H1 (cell line): ENCODE measurements around the gene CPXM2. TPM values are rescaled to one million over a fixed set of nuclear protein-coding genes. Genes with fewer than 3 reads are reported as not detected.

Source experiments
- CTCF ChIA-PET: fragments of 300-600 bp; sonication (Branson Sonifier 250); formaldehyde crosslinking; loops from one replicate; lab custom pipeline; 2021; ENCODE audit not compliant: partially characterized antibody; lab: Charles Lee
- POLR2A ChIA-PET: fragments of 300-600 bp; sonication (Branson Sonifier 250); formaldehyde crosslinking; loops from one replicate; lab custom pipeline; 2021; ENCODE audit warnings: inconsistent platforms; ENCODE audit not compliant: partially characterized antibody; lab: Charles Lee
- DNase-seq, 2 experiments: peaks; one replicate each; pipeline versions ENCODE4 v3.0.0 to v3.0.0-alpha.2; 2010 to 2022; ENCODE audit warnings: low spot score in 2 of 2, low read depth in 1 of 2, mixed read lengths in 1 of 2
- FAIRE-seq: peaks from 2 replicates; lab custom pipeline; 2011; peaks lifted over from hg19 to GRCh38; lab: Jason Lieb, UNC
- H2AFZ ChIP-seq: 2 replicates; pipeline ENCODE4 v1.8.1; 2012; ENCODE audit warnings: low read length, inconsistent platforms
- H2AK5ac ChIP-seq: 2 replicates; pipeline ENCODE4 v1.6.1; 2013; ENCODE audit warnings: low read depth, low read length
- H2BK120ac ChIP-seq: replicated peaks from 2 replicates; pipeline ENCODE3; 2013; ENCODE audit warnings: low read depth, low read length, inconsistent platforms
- H2BK12ac ChIP-seq: 2 replicates; pipeline ENCODE4 v1.6.1; 2013; ENCODE audit warnings: low read depth, low read length
- H2BK15ac ChIP-seq: 2 replicates; pipeline ENCODE4 v1.6.1; 2013; ENCODE audit warnings: low read length
- H2BK20ac ChIP-seq: 2 replicates; pipeline ENCODE4 v1.6.1; 2013; ENCODE audit warnings: low read length
- H2BK5ac ChIP-seq: 2 replicates; pipeline ENCODE4 v1.6.1; 2013; ENCODE audit warnings: low read depth, low read length
- H3K14ac ChIP-seq: 2 replicates; pipeline ENCODE4 v1.6.1; 2013; ENCODE audit warnings: inconsistent platforms; ENCODE audit not compliant: insufficient read length
- H3K18ac ChIP-seq: 2 replicates; pipeline ENCODE4 v1.6.1; 2013; ENCODE audit warnings: low read length; ENCODE audit errors: extremely low read depth
- H3K23ac ChIP-seq: 2 replicates; pipeline ENCODE4 v1.6.1; 2013; ENCODE audit warnings: inconsistent platforms; ENCODE audit not compliant: insufficient read length
- H3K23me2 ChIP-seq: 2 replicates; pipeline ENCODE4 v1.6.1; 2013; ENCODE audit warnings: low read depth, low read length
- H3K27ac ChIP-seq: 2 replicates; pipeline ENCODE4 v1.6.1; 2011; ENCODE audit warnings: low read depth, low read length, inconsistent platforms
- H3K27me3 ChIP-seq, 4 experiments: replicated peaks in 1 of 4; 1 replicate in 1 of 4; 2 replicates in 3 of 4; pipeline versions ENCODE4 v1.6.1 to v1.8.1; 2011 to 2013; ENCODE audit warnings: low read length in 3 of 4, mild to moderate bottlenecking in 3 of 4, inconsistent platforms in 2 of 4, mixed read lengths in 2 of 4, moderate library complexity in 1 of 4; ENCODE audit not compliant: control insufficient read depth in 3 of 4, insufficient read depth in 3 of 4; ENCODE audit errors: extremely low read depth in 1 of 4
- H3K36me3 ChIP-seq, 4 experiments: 2 replicates each; pipeline versions ENCODE4 v1.6.1 to v1.8.1; 2011 to 2013; ENCODE audit warnings: mild to moderate bottlenecking in 4 of 4, low read length in 3 of 4, moderate library complexity in 2 of 4, control low read depth in 1 of 4, inconsistent platforms in 1 of 4; ENCODE audit not compliant: insufficient read depth in 4 of 4, control insufficient read depth in 2 of 4
- H3K4ac ChIP-seq: replicated peaks from 2 replicates; pipeline ENCODE3; 2013; ENCODE audit warnings: low read length, low read depth, mixed read lengths, inconsistent platforms; ENCODE audit not compliant: insufficient read length
- H3K4me1 ChIP-seq, 4 experiments: replicated peaks in 1 of 4; 1 replicate in 1 of 4; 2 replicates in 3 of 4; pipeline versions ENCODE4 v1.6.1 to v1.8.1; 2011 to 2013; ENCODE audit warnings: low read length in 3 of 4, inconsistent platforms in 2 of 4, mixed read lengths in 1 of 4; ENCODE audit not compliant: insufficient read depth in 4 of 4, control insufficient read depth in 3 of 4
- H3K4me2 ChIP-seq, 2 experiments: 2 replicates each; pipeline versions ENCODE4 v1.6.1 to v1.8.1; 2011 to 2013; ENCODE audit warnings: low read depth in 2 of 2, low read length in 2 of 2, control low read depth in 1 of 2, inconsistent platforms in 1 of 2, mild to moderate bottlenecking in 1 of 2; ENCODE audit not compliant: insufficient read depth in 1 of 2
- H3K4me3 ChIP-seq, 4 experiments: fragments of 200-600, 300-600 bp in 1 of 4; sonication (generic), shearing (Covaris generic), sonication (Bioruptor Twin) in 1 of 4; 2 replicates each; pipeline versions ENCODE4 v1.5.1 to v1.8.1; 2011 to 2016; ENCODE audit warnings: low read length in 4 of 4, low read depth in 3 of 4, control low read depth in 2 of 4, inconsistent platforms in 2 of 4, mild to moderate bottlenecking in 2 of 4, mixed read lengths in 1 of 4, moderate library complexity in 1 of 4; ENCODE audit not compliant: insufficient read depth in 2 of 4; ENCODE audit errors: extremely low read depth in 1 of 4
- H3K56ac ChIP-seq: replicated peaks from 2 replicates; pipeline ENCODE3; 2013; ENCODE audit warnings: low read depth, mild to moderate bottlenecking, mixed read lengths, low read length, inconsistent platforms; ENCODE audit not compliant: insufficient read length
- H3K79me1 ChIP-seq: 2 replicates; pipeline ENCODE4 v1.6.1; 2013; ENCODE audit warnings: low read depth, low read length, control low read depth
- H3K79me2 ChIP-seq, 2 experiments: 2 replicates each; pipeline versions ENCODE4 v1.6.1 to v1.8.1; 2012 to 2013; ENCODE audit warnings: low read length in 2 of 2, mild to moderate bottlenecking in 2 of 2, inconsistent platforms in 1 of 2; ENCODE audit not compliant: insufficient read depth in 2 of 2, control insufficient read depth in 1 of 2
- H3K9ac ChIP-seq, 4 experiments: replicated peaks in 1 of 4; 1 replicate in 1 of 4; 2 replicates in 3 of 4; pipeline versions ENCODE4 v1.6.1 to v1.8.1; 2011 to 2013; ENCODE audit warnings: low read depth in 3 of 4, low read length in 3 of 4, control low read depth in 2 of 4, mild to moderate bottlenecking in 2 of 4, moderate library complexity in 2 of 4, inconsistent platforms in 1 of 4; ENCODE audit errors: extremely low read depth in 1 of 4
- H3K9me3 ChIP-seq, 2 experiments: 2 replicates each; pipeline versions ENCODE4 v1.6.1 to v1.8.1; 2012 to 2013; ENCODE audit warnings: mild to moderate bottlenecking in 2 of 2, moderate library complexity in 2 of 2, control low read depth in 1 of 2, inconsistent platforms in 1 of 2, low read depth in 1 of 2, low read length in 1 of 2, mixed read lengths in 1 of 2; ENCODE audit not compliant: insufficient read depth in 2 of 2
- H4K20me1 ChIP-seq, 2 experiments: replicated peaks in 1 of 2; 2 replicates each; pipeline versions ENCODE3 to v1.8.1; 2011 to 2013; ENCODE audit warnings: inconsistent platforms in 2 of 2, low read length in 2 of 2, mild to moderate bottlenecking in 1 of 2; ENCODE audit not compliant: insufficient read depth in 2 of 2, control insufficient read depth in 1 of 2
- H4K5ac ChIP-seq: 2 replicates; pipeline ENCODE4 v1.6.1; 2013; ENCODE audit warnings: low read length, low read depth, mixed read lengths, inconsistent platforms; ENCODE audit not compliant: insufficient read length
- H4K8ac ChIP-seq: 2 replicates; pipeline ENCODE4 v1.8.0; 2013; ENCODE audit warnings: mild to moderate bottlenecking, moderate library complexity, low read length, inconsistent platforms; ENCODE audit not compliant: insufficient read depth; ENCODE audit errors: extremely low read depth
- H4K91ac ChIP-seq: replicated peaks from 2 replicates; pipeline ENCODE3; 2013; ENCODE audit warnings: low read length, mixed read lengths, inconsistent platforms; ENCODE audit not compliant: insufficient read length
- NANOG ChIP-seq: IDR thresholded peaks from 2 replicates; pipeline ENCODE4 v1.6.1; 2011; ENCODE audit warnings: low read length, low read depth, mild to moderate bottlenecking, inconsistent platforms; ENCODE audit not compliant: insufficient read depth, poor library complexity, severe bottlenecking
- WGBS, 2 experiments: shearing (Covaris generic) in 1 of 2; methylation state at CpG; one replicate each; pipeline versions ENCODE4 v1.1.6 to v1.1.7; 2013 to 2015; ENCODE audit warnings: low lambda C conversion rate in 2 of 2, mixed read lengths in 2 of 2, inconsistent platforms in 1 of 2, low coverage in 1 of 2, missing lambda C conversion rate in 1 of 2; ENCODE audit not compliant: insufficient replicate concordance in 2 of 2, insufficient coverage in 1 of 2, insufficient read length in 1 of 2; ENCODE audit errors: extremely low coverage in 1 of 2, missing lambda C conversion rate in 1 of 2; 5-methylcytosine and 5-hydroxymethylcytosine counted together
- polyA plus RNA-seq, 7 experiments: library from polyadenylated mRNA; depleted of rRNA in 3 of 7; stranded (reverse) in 5 of 7; unstranded in 2 of 7; fragments of >200 nt in 5 of 7; fragments of 200-250 nt in 2 of 7; gene quantifications; 1 replicate in 5 of 7; 2 replicates in 1 of 7; 4 replicates in 1 of 7; pipeline versions ENCODE4 v1.2.1 to v1.2.3, GENCODE V29; 2011 to 2013; ENCODE audit warnings: missing spikeins in 2 of 7, mixed read lengths in 2 of 7
- total RNA-seq: library from RNA; stranded (reverse); fragmentation: NEBNext Ultra II Directional; extraction: Animal tissue kit (Norgen Biotek cat#: 25700); gene quantifications from 2 replicates; pipeline ENCODE4 v1.2.1, GENCODE V29; 2021
- TF ChIP-seq, protein P1 (sequence below): IDR thresholded peaks from 2 replicates; pipeline ENCODE4 v1.6.1; 2012; ENCODE audit warnings: inconsistent platforms

Gene CPXM2
- total and polyA plus RNA-seq, 2 of the 8 experiments (the other 6 are each of a cell fraction or from before 2014, with no cell fraction given) = 2.4 to 2.9 TPM

DNA sequence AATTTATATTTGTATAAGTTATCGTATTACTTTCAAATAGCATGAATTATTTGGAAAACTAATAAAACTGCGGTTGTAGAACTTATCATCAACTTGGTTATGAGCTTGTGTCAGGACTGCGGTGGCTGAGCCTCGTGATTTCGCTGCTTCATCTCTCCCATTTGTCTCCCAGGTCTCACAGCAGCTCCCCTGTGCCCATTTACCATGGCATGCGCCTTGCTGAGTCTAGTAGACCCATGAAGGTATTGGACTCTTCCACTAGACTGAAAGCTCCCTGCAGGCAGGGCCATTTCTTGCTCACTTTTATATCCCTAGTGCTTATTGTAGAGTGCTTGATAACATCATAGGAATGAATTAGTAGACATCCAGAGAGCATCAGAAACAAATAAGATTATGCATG is 53.9 kb downstream of the CPXM2 start:
- no peak overlapping the region for H2BK12ac ChIP-seq
- H3K23ac ChIP-seq = no peak overlapping the region
- WGBS, 2 experiments = 85% methylated on average over 6 of the region's 6 CpGs; no CpG with 5 or more reads in 1 of the 2 experiments
- no peaks in the 10 kb centered on the region for H3K27me3 ChIP-seq
- no peak overlapping the region for H2BK120ac ChIP-seq
- H4K5ac ChIP-seq = no peak overlapping the region
- no peak overlapping the region for H3K27ac ChIP-seq
- H2BK5ac ChIP-seq = no peak overlapping the region
- H2AFZ ChIP-seq = no peak overlapping the region
- H3K4me1 ChIP-seq = peaks cover 0 to 4% (median 2%) of the 10 kb centered on the region in 4 experiments; a peak in 3 of 7 replicates
- H3K79me1 ChIP-seq = no peaks in the 10 kb centered on the region
- DNase-seq (no peak), FAIRE-seq (no peak)
- no peak overlapping the region for H4K91ac ChIP-seq
- H3K14ac ChIP-seq = no peak overlapping the region
- H3K18ac ChIP-seq = no peak overlapping the region
- POLR2A ChIA-PET = no interaction called here
- H3K23me2 ChIP-seq = no peaks in the 10 kb centered on the region
- H3K9ac ChIP-seq = no peak overlapping the region
- H3K36me3 ChIP-seq = no peaks in the 10 kb centered on the region
- H4K20me1 ChIP-seq = no peaks in the 10 kb centered on the region
- CTCF ChIA-PET = interaction anchor here (0.7 to 1.2 kb wide), 2 partner anchors 11 to 26 kb away, joined by 3 read pairs; no protein-coding TSS in a partner anchor
- H4K8ac ChIP-seq = no peak overlapping the region
- H3K9me3 ChIP-seq = no peaks in the 10 kb centered on the region
- no peak overlapping the region for H2BK20ac ChIP-seq
- H3K4me2 ChIP-seq = no peak overlapping the region
- H3K56ac ChIP-seq = no peak overlapping the region
- no peak overlapping the region for H2AK5ac ChIP-seq
- no peak overlapping the region for H2BK15ac ChIP-seq
- no peaks in the 10 kb centered on the region for H3K79me2 ChIP-seq
- no peak overlapping the region for H3K4me3 ChIP-seq
- no peak for TF ChIP-seq NANOG
- TF ChIP-seq, protein P1, sequence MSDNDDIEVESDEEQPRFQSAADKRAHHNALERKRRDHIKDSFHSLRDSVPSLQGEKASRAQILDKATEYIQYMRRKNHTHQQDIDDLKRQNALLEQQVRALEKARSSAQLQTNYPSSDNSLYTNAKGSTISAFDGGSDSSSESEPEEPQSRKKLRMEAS = no peak
- no peak overlapping the region for H3K4ac ChIP-seq
